Pancreas (tissue), 10 donors: ENCODE measurements around the gene ARAP2. TPM values are rescaled to one million over a fixed set of nuclear protein-coding genes. Genes with fewer than 3 reads are reported as not detected.

Experiments
- ATAC-seq, 4 donors: fragments of 200-7000 bp; cut with Tn5 transposase; one replicate each; pipeline versions ENCODE4 v1.8.0 to v1.9.1; 2020; ENCODE audit warnings: mild to moderate bottlenecking in 4 of 4, moderate library complexity in 4 of 4
- DNase-seq, 6 donors: peaks; one replicate each; pipeline ENCODE4 v3.0.0-alpha.2; 2020
- FAIRE-seq: peaks from 2 replicates; lab custom pipeline; 2012; peaks lifted over from hg19 to GRCh38; lab: Jason Lieb, UNC
- H3K27ac ChIP-seq, 4 donors: fragments of 200-600 bp; sonication (generic); 1 replicate in 3 of 4; 2 replicates in 1 of 4; pipeline versions ENCODE4 v1.5.0 to v1.8.0; 2020
- H3K27me3 ChIP-seq, 4 donors: fragments of 200-600 bp; one replicate each; pipeline ENCODE4 v1.8.0; 2021
- H3K36me3 ChIP-seq, 3 donors: fragments of 200-600 bp; sonication (generic) in 1 of 3; one replicate each; pipeline versions ENCODE4 v1.5.0 to v1.8.0; 2020 to 2021
- H3K4me1 ChIP-seq, 3 donors: fragments of 200-600 bp; one replicate each; pipeline ENCODE4 v1.8.0; 2021
- H3K4me3 ChIP-seq, 4 donors: fragments of 200-600 bp; sonication (generic) in 2 of 4; one replicate each; pipeline versions ENCODE4 v1.5.0 to v1.8.0; 2020 to 2021
- H3K9me3 ChIP-seq, 4 donors: fragments of 200-600 bp; one replicate each; pipeline ENCODE4 v1.8.0; 2021
- WGBS, 2 donors: extraction: QIAGEN DNeasy Blood & Tissue Kit; methylation state at CpG; one replicate each; pipeline ENCODE4 v1.1.7; 2013; 5-methylcytosine and 5-hydroxymethylcytosine counted together
- intact Hi-C, 3 donors: fragments of 100-400 bp; cut with DNase I; formaldehyde crosslinking; loops; one replicate each; pipeline versions ENCODE4 v1.11.1 to v1.14.2; 2022
- polyA plus RNA-seq, 2 donors: library from polyadenylated mRNA; stranded (reverse); fragments of 200-250 nt; gene quantifications; one replicate each; pipeline ENCODE4 v1.2.3, GENCODE V29; 2013
- total RNA-seq, 6 donors: library from RNA; stranded (reverse); fragmentation: NEBNext Ultra II Directional in 4 of 6; extraction: Animal tissue kit (Norgen Biotek cat#: 25700) in 4 of 6; gene quantifications; one replicate each; pipeline versions ENCODE4 v1.2.1 to v1.2.4, GENCODE V29; 2021 to 2023
- TF ChIP-seq, protein P1 (sequence below), 4 donors: fragments of 200-600 bp; sonication (generic) in 3 of 4; IDR thresholded peaks; one replicate each; pipeline versions ENCODE4 v1.5.0 to v1.8.0; 2021; ENCODE audit warnings: antibody characterized with exemption in 4 of 4
- donor health status: healthy with polysubstance abuse.
- donor health status: DM: no; HTN: no; CAD: no; lungs with moderate emphysema.
- donor health status: DM: no; HTN: no; CAD: no.
- donor health status: control.
- donor health status: control.
- donor health status: Bipolar disorder and iron deficiency.
- donor health status: DM: yes; HTN: yes; CAD: no.
- donor health status: DM: no; HTN: no; CAD: no.
- donor health status: DM: no; HTN: no; CAD: no.
- donor health status: DM: yes; HTN: yes; CAD: no.

The ARAP2 gene
- total and polyA plus RNA-seq, 8 donors: 3.2 to 14.3 (median 7.7) TPM

DNA sequence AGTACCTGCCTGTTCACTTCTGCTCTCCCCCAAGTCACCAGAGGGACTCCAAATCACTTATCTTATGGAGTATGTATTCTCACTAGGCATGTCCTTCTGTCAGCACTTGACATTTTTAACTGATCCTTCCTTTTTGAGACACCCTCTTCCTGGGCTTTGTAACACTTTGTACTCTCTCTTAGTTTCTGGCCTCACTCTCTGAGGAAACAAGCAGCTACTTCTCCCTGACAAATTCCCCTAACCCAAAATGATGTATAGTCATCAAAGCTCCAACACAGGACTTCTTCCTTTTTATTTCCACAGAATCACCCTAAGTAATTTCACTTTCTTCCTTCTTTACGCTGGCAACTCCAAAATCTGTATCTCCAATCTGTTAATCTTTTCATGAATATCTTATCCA, 101.8 kb downstream of the ARAP2 start:
- Histone ChIP-seq H3K27me3 (no peaks in the 10 kb centered on the region), H3K4me3 (no peak overlapping the region), H3K36me3 (peaks cover 0 to 4% (median 3%) of the 10 kb centered on the region in 3 donors), H3K27ac (no peak overlapping the region), H3K9me3 (no peaks in the 10 kb centered on the region), H3K4me1 (no peaks in the 10 kb centered on the region)
- WGBS, 2 donors: 90 to 96% methylated on average over 1 of the region's 1 CpG
- no peak for ATAC-seq
- no peak for FAIRE-seq
- intact Hi-C loops: no loop called here
- DNase-seq: no peak
- TF ChIP-seq, protein P1, sequence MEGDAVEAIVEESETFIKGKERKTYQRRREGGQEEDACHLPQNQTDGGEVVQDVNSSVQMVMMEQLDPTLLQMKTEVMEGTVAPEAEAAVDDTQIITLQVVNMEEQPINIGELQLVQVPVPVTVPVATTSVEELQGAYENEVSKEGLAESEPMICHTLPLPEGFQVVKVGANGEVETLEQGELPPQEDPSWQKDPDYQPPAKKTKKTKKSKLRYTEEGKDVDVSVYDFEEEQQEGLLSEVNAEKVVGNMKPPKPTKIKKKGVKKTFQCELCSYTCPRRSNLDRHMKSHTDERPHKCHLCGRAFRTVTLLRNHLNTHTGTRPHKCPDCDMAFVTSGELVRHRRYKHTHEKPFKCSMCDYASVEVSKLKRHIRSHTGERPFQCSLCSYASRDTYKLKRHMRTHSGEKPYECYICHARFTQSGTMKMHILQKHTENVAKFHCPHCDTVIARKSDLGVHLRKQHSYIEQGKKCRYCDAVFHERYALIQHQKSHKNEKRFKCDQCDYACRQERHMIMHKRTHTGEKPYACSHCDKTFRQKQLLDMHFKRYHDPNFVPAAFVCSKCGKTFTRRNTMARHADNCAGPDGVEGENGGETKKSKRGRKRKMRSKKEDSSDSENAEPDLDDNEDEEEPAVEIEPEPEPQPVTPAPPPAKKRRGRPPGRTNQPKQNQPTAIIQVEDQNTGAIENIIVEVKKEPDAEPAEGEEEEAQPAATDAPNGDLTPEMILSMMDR (IDR thresholded peaks at IDR 0.05): no peak

DNA sequence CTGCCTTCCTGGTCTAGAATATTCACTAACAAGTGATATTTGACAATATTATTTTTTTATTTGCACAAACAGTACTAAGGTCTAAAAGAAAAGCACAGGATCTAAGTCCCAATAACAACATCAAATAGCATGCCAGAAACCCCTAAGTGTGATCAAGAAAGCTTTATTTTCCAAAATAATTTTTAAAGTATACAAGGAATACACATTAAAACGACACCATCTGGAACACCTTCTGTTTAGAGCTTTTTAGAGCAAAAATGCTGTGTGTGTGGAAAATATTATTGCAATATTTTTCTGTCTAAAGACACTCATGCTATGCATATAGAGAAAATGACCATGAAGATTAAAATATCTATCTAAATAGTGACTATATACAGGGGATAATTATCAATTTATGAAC, 103.1 kb downstream of the ARAP2 start:
- Histone ChIP-seq H3K36me3 (peaks cover 0 to 3% (median 0%) of the 10 kb centered on the region in 3 donors), H3K9me3 (no peaks in the 10 kb centered on the region), H3K27me3 (no peaks in the 10 kb centered on the region), H3K4me1 (no peaks in the 10 kb centered on the region), H3K4me3 (no peak overlapping the region), H3K27ac (no peak overlapping the region)
- DNase-seq: no peak
- intact Hi-C loops: no loop called here
- 80 to 82% methylated on average over 1 of the region's 1 CpG for WGBS, 2 donors
- TF ChIP-seq, protein P1 (IDR thresholded peaks at IDR 0.05): no peak
- no peak for FAIRE-seq
- ATAC-seq: no peak

DNA sequence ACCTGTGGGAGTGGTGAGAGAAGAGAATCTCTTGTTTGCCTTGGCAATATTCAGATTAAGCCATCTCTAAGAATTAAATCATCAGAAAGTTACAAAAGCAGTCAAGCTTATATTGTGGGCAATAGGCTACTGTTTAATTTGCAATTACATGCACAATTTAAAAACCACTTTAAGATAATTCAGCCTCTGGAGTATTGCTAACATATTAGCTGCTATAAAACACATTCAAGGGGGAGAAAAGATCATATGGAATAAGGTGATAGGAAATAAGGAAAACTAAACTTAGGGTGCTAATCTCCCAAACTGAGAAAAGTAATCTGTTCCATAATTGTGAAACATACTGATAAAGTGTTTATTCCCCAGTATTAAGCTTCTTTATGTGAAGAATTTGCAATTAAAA, 103.9 kb downstream of the ARAP2 start:
- FAIRE-seq (no peak), DNase-seq (no peak), ATAC-seq (no peak)
- Histone ChIP-seq H3K27me3 (no peaks in the 10 kb centered on the region), H3K9me3 (no peaks in the 10 kb centered on the region), H3K27ac (no peak overlapping the region), H3K4me1 (no peaks in the 10 kb centered on the region), H3K4me3 (no peak overlapping the region), H3K36me3 (peaks cover 0 to 3% (median 0%) of the 10 kb centered on the region in 3 donors)
- TF ChIP-seq, protein P1 (IDR thresholded peaks at IDR 0.05): no peak
- intact Hi-C loops: no loop called here

DNA sequence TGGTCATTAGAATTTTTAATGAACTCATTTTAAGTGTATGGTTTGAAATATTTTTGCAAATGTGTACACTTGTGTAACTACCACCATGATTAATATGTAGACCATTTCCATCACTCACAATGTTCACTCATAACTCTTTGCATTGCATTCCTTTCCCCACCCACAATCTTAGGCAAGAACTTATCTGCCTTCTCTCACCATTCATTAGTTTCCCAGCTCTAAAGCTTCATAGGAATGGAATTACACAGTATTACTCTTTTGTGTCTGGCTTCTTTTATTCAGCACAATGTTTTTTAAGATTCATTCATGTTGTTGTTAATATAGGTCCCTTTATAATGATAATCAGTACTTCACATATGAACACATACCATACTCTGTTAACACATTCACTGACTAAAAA, 106.1 kb downstream of the ARAP2 start:
- H3K36me3 ChIP-seq: peaks cover 0 to 3% (median 0%) of the 10 kb centered on the region in 3 donors
- TF ChIP-seq, protein P1 (IDR thresholded peaks at IDR 0.05): no peak
- DNase-seq (no peak), FAIRE-seq (no peak), ATAC-seq (no peak)
- H3K4me3 ChIP-seq: no peak overlapping the region
- no peaks in the 10 kb centered on the region for H3K9me3 ChIP-seq
- no peaks in the 10 kb centered on the region for H3K4me1 ChIP-seq
- intact Hi-C loops: no loop called here
- no peak overlapping the region for H3K27ac ChIP-seq
- no peaks in the 10 kb centered on the region for H3K27me3 ChIP-seq

DNA sequence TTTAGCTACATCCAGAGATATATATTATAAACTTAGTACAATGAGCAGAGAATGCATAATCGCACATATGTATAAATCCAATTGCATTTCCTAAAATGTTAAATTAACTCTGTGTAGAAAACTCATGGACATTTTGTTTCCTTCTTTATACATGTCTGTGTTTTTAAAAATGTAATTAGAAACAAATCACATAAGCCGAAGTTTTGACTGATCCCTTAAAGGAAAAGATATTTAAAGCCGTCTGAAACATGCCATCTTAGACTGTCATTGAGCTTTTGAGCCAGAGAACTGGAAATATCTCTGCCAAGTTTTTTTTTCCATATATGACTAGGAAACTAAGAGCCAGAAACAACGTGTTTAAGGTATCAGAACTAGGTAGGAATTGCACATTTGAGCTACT, 107.0 kb downstream of the ARAP2 start:
- TF ChIP-seq, protein P1 (IDR thresholded peaks at IDR 0.05): no peak
- no peak for FAIRE-seq
- no peak for ATAC-seq
- intact Hi-C loops: no loop called here
- Histone ChIP-seq H3K4me3 (no peak overlapping the region), H3K36me3 (peaks cover 0 to 3% (median 0%) of the 10 kb centered on the region in 3 donors), H3K4me1 (no peaks in the 10 kb centered on the region), H3K27ac (no peak overlapping the region), H3K27me3 (no peaks in the 10 kb centered on the region), H3K9me3 (no peaks in the 10 kb centered on the region)
- WGBS, 2 donors: 77 to 84% methylated on average over 4 of the region's 4 CpGs
- DNase-seq: no peak
